Hepatocyte (in vitro differentiated cells): ENCODE data around the gene LRRC57. TPM values are rescaled to one million over a fixed set of nuclear protein-coding genes. Genes with fewer than 3 reads are reported as not detected.
A peak's percentile ranks its signal among the peaks of the same experiment; 100 is the strongest.

Experiments
- DNase-seq: peaks from one replicate; pipeline ENCODE4 v3.0.0-alpha.2; 2016; ENCODE audit warnings: low spot score
- H2AFZ ChIP-seq: fragments of 200-600 bp; sonication (generic); 2 replicates; pipeline ENCODE4 v1.6.0; 2016; ENCODE audit warnings: antibody characterized with exemption, mild to moderate bottlenecking
- H3K27ac ChIP-seq: fragments of 200-600 bp; sonication (generic); 2 replicates; pipeline ENCODE4 v1.5.1; 2016; ENCODE audit warnings: mild to moderate bottlenecking
- H3K27me3 ChIP-seq: fragments of 200-600 bp; sonication (generic); 2 replicates; pipeline ENCODE4 v1.6.1; 2016
- H3K36me3 ChIP-seq: fragments of 200-600 bp; sonication (generic); replicated peaks from 2 replicates; pipeline ENCODE4 v1.5.1; 2016; ENCODE audit warnings: low read depth; ENCODE audit not compliant: insufficient read depth
- H3K4me1 ChIP-seq: fragments of 200-600 bp; sonication (generic); 2 replicates; pipeline ENCODE4 v1.5.1; 2016; ENCODE audit warnings: mild to moderate bottlenecking, moderate library complexity; ENCODE audit not compliant: insufficient read depth
- H3K4me2 ChIP-seq: fragments of 200-600 bp; sonication (generic); 2 replicates; pipeline ENCODE4 v1.6.0; 2016
- H3K4me3 ChIP-seq: fragments of 200-600 bp; sonication (generic); 2 replicates; pipeline ENCODE4 v1.5.1; 2016; ENCODE audit warnings: mild to moderate bottlenecking
- H3K79me2 ChIP-seq: fragments of 200-600 bp; sonication (generic); 2 replicates; pipeline ENCODE4 v1.6.0; 2017; ENCODE audit warnings: mild to moderate bottlenecking
- H3K9me2 ChIP-seq: fragments of 200-600 bp; sonication (generic); replicated peaks from 2 replicates; pipeline ENCODE4 v1.6.0; 2017; ENCODE audit warnings: mild to moderate bottlenecking; ENCODE audit not compliant: insufficient read depth
- H3K9me3 ChIP-seq: fragments of 200-600 bp; sonication (generic); 2 replicates; pipeline ENCODE4 v1.5.1; 2016; ENCODE audit warnings: low read depth, mild to moderate bottlenecking
- H4K20me1 ChIP-seq: fragments of 200-600 bp; sonication (generic); 2 replicates; pipeline ENCODE4 v1.6.0; 2016; ENCODE audit warnings: mild to moderate bottlenecking; ENCODE audit not compliant: insufficient read depth, poor library complexity, severe bottlenecking
- CTCF ChIP-seq: fragments of 200-600 bp; sonication (generic); IDR thresholded peaks from 2 replicates; pipeline ENCODE4 v1.5.1; 2016; ENCODE audit warnings: antibody characterized with exemption, mild to moderate bottlenecking; ENCODE audit not compliant: poor library complexity
- EZH2 ChIP-seq: fragments of 200-600 bp; sonication (generic); IDR thresholded peaks from 2 replicates; pipeline ENCODE4 v1.6.1; 2016; ENCODE audit warnings: antibody characterized with exemption, mild to moderate bottlenecking, borderline replicate concordance
- EZH2phosphoT487 ChIP-seq: fragments of 200-600 bp; sonication (generic); IDR thresholded peaks from one replicate; pipeline ENCODE4 v1.6.1; 2018; ENCODE audit warnings: antibody characterized with exemption, mild to moderate bottlenecking, low read depth, moderate library complexity; ENCODE audit not compliant: unreplicated experiment, severe bottlenecking
- WGBS: methylation state at CpG from one replicate; pipeline ENCODE4 v1.1.6; 2016; ENCODE audit warnings: low lambda C conversion rate; ENCODE audit errors: missing lambda C conversion rate; 5-methylcytosine and 5-hydroxymethylcytosine counted together
- polyA plus RNA-seq: library from polyadenylated mRNA; unstranded; fragments of >200 nt; fragmentation: Nextera tagmentation; extraction: Ambion mirVana; gene quantifications from 2 replicates; pipeline ENCODE4 v1.2.1, GENCODE V29; 2016
- total RNA-seq: library from RNA; depleted of rRNA; stranded (reverse); fragments of >200 nt; gene quantifications from 2 replicates; pipeline ENCODE4 v1.2.3, GENCODE V29; 2014

Gene LRRC57
- total and polyA plus RNA-seq, 2 experiments from 2014 or later, result 13.7 to 19.6 TPM

DNA sequence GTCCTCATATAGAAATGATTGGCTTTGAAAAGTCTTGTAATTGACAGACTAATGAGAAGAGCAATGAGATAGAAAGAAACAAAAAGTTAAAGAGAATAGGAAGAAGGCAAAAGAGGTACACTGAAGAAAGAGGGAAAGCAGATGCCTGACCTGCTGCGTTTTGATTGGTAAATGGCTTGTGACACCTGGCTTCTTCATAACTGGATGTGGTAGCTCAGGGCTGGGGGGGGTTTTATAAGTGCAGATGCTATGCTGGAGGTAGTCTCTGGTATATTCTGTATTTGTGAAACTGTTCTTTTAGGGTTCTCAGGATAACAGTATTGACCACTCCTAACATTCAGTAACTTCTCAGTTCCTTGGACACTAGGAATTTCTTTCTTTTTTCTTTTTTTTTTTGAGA lies 28.2 kb upstream of the LRRC57 start:
- no peaks in the 10 kb centered on the region for H3K9me3 ChIP-seq
- no peak for TF ChIP-seq EZH2phosphoT487
- no peak for TF ChIP-seq EZH2
- TF ChIP-seq CTCF, result no peak
- no peak overlapping the region for H2AFZ ChIP-seq
- peaks cover 9% of the 10 kb centered on the region for H3K79me2 ChIP-seq
- no peaks in the 10 kb centered on the region for H4K20me1 ChIP-seq
- H3K27me3 ChIP-seq, result peaks cover 43% of the 10 kb centered on the region
- DNase-seq, result no peak
- no peaks in the 10 kb centered on the region for H3K9me2 ChIP-seq
- 85% methylated on average over 1 of the region's 1 CpG for WGBS
- peaks cover 8% of the 10 kb centered on the region for H3K4me1 ChIP-seq
- H3K4me2 ChIP-seq, result peak overlapping the region; percentile 82
- no peak overlapping the region for H3K27ac ChIP-seq
- H3K36me3 ChIP-seq, result no peaks in the 10 kb centered on the region
- no peak overlapping the region for H3K4me3 ChIP-seq

GRCh38 chr15:42576040-42576594 lies 27.5 kb upstream of the LRRC57 start:
- peak overlapping the region; percentile 54 for H2AFZ ChIP-seq
- H3K27me3 ChIP-seq, result peaks cover 43% of the 10 kb centered on the region
- peak overlapping the region; percentile 37 for H3K4me3 ChIP-seq
- DNase-seq, result no peak
- no peak overlapping the region for H3K27ac ChIP-seq
- no peaks in the 10 kb centered on the region for H3K9me3 ChIP-seq
- peaks cover 9% of the 10 kb centered on the region for H3K79me2 ChIP-seq
- 21% methylated on average over 16 of the region's 16 CpGs for WGBS
- no peak for TF ChIP-seq EZH2phosphoT487
- TF ChIP-seq CTCF, result no peak
- TF ChIP-seq EZH2, result no peak
- H4K20me1 ChIP-seq, result no peaks in the 10 kb centered on the region
- H3K9me2 ChIP-seq, result no peaks in the 10 kb centered on the region
- H3K4me1 ChIP-seq, result peaks cover 5% of the 10 kb centered on the region
- H3K4me2 ChIP-seq, result peak overlapping the region; percentile 82
- H3K36me3 ChIP-seq, result no peaks in the 10 kb centered on the region

- Histone ChIP-seq H3K27ac (peak within 1 kb of the TSS; percentile 21), H4K20me1 (no peaks in the 10 kb centered on the region), H3K4me3 (peak within 1 kb of the TSS; percentile 37), H3K4me2 (peak within 1 kb of the TSS; percentile 82), H3K9me2 (no peaks in the 10 kb centered on the region), H3K36me3 (no peaks in the 10 kb centered on the region), H3K9me3 (no peaks in the 10 kb centered on the region), H3K79me2 (peaks cover 9% of the 10 kb centered on the region), H3K27me3 (peaks cover 36% of the 10 kb centered on the region), H3K4me1 (peaks cover 5% of the 10 kb centered on the region), H2AFZ (peak within 1 kb of the TSS; percentile 66)
- peak; percentile 98 for DNase-seq
- no peak for TF ChIP-seq EZH2
- TF ChIP-seq CTCF, result no peak
- no peak for TF ChIP-seq EZH2phosphoT487
- WGBS, result 1% methylated on average over 54 of the region's 95 CpGs
Observed at GRCh38 chr15:42575188-42576039, 26.8 kb upstream of the LRRC57 start, which contains the start of gene STARD9. TSS of gene STARD9 (plus strand) at chr15:42575606. CDS start at chr15:42575716, 110 bp downstream.
